Activated CD4-positive, alpha-beta T cell treated with anti-CD3 and anti-CD28 coated beads for 4 hours (primary cell): ENCODE measurements around the gene PDLIM5.
"Not testable (repeated sequence)": the region's sequence is repeated elsewhere in the genome, so short reads cannot be mapped to it uniquely, and the experiment has no call there.

Experiments used
- DNase-seq, 2 donors: peaks; one replicate each; pipeline ENCODE4 v3.0.0-alpha.2; 2020

Gene PDLIM5

DNA sequence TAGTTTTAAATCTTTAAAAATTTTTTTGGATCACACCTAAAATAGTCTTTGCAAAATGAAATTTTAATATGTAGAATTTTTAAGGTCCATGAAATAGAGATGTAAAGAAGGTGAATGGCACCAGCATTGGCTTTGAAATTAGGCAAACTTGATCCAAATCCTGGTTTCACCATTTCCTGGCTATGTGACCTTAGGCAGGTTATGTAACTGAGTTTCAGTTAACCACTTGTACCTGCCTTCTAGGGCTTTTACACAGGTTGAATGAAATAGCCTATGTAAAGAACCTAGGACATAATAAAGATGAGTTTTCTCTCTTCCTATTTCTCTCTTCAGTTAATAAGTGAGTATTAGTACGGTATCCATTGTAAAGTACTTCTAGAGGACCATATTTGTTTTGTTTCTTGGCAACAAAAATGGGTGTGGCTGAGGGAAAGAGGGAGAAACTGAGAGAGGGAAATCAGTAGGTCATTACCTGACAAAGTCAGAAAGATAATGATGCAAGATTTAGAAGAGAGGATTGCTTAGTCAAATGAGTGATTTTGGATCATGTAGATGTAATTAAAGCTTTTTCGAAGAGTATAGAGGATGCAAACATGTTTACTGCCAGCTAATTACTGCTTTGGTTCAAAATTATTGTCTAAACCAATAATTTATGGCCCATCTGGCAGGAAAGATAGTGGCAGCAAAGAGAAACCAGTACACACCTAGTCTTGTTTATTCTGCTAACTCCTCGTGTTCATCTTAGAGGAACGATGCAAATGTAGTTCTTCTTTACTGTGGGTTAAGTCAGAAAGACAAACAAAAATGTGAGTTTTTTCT is 81.9 kb downstream of the PDLIM5 start:
- DNase-seq = no peak

DNA sequence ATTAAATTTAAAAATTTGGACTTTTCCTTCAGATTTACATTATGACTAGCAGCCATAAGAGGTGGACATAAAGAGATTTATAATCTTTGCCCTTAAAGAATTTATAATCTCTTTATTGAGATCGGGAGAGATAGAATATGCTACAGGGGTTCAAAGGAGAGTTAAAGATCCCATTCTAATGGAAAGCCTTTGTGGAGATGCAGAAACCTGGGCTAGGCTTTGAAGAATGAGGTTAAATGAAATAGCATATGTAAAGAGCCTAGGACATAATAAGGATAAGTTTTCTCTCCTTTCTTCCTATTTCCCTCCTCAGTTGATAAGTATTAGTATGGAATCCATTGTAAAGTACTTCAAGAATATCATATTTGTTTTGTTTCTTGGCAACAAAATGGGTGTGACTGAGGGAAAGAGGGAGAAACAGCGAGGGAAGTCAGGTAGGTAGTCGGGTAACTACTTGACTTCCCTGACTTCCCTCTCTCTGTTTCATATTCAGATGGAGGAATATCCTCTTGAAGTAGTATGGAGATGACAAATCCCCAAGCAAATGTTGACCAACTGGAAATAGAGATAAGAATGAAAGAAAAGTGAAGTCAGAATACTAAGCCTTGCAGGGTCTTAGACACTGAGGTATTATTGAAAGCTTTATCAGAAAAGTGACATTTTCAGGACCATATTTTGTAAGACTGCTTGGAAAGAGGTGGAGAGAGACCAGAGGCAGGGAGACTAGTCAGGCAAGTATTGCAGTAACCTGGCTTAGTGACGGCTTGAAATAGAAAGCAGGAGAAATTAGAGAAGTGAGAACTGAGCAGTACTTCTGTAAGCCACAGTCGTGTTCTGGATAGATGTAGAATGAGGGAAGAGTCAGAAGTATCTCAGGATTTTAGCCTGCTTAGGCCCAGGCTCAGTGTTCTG is 82.9 kb downstream of the PDLIM5 start:
- no peak for DNase-seq

DNA sequence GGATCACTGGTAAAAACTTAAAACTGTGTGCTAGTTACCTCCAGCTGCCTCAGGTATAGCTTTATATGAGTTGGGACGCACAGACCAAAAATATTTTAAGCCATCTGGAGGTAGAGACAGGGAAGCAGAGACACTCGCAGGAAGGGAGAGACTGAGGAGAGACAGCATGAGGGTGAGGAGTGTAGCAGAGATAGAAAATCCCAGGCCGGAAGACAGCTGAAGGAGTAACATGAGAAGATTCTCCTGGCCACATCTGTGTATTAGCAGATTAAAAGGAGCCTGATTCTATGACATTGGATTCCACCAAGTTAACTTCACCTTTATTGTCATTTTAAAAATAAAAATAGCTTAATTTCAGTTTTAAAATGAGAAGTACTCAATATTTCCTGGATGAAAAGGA is 84.3 kb downstream of the PDLIM5 start:
- DNase-seq = no peak

DNA sequence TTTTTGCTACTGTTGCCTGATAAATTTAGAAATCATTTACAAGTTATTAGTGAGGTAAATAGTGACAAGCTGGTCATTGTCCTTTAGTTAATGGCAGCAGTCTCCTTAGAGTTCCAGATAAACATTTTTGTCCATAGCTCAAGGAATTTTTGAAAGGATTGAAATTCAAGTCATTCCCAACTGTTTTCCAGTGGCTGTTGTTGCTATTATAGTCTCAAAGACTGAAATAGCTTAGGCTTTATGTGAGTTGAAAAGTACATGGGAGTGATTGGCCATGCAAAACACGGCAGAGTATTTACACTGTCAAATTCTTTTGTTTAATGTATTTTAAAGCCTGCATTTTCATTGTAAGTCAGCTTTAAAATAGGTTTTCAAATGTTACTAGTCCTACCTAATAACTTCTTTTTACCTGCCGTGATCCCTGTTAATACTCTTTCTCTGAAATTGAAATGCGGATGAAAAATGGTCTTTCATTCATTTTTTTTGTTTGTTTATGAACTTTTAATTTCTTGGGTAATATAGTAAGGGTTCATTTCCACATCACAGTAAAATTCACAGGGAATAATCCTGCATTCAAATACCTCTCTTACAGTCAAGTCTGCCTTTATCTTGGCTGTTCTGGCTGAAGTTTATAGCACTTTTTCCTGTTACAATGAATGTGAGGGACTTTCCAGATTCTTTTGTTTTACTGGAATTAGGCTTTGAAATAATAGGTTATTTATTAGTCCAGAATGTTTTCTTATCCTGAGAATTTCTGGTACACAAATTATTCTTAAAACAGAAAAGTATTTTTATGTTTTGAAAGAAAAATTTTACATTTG is 85.1 kb downstream of the PDLIM5 start:
- no peak for DNase-seq

DNA sequence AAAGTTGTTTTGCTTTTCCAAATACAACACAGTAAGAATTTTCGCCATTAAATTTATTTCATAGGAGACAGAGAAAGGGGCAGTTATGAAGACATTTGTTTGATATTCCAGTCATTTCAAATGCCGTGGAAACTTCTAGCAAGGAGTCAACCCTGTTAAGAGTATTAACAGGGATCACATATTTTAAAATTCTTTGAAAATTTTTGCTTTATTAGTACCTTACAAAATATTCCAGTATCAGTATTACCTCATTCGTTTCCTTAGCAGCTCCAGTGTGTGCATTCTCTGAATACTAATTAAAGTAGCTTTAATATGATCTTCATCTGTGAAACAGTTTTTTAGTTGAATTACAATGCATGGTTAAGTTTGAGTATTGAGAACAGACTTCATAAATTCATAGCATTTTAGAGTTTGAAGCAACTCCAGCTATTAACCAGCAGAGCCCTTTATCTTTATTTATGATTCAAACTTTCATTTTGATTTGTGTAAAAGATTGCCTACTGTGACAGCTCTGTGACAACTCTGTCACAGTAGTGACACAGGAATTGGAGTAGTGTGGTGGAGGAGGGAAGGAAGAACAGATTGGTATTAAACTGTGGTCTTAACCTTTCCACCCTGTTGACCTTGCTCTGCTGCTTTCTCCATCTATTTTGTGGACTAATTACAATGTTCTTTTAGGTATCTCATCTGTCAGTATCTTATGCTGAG is 86.3 kb downstream of the PDLIM5 start:
- DNase-seq = no peak

DNA sequence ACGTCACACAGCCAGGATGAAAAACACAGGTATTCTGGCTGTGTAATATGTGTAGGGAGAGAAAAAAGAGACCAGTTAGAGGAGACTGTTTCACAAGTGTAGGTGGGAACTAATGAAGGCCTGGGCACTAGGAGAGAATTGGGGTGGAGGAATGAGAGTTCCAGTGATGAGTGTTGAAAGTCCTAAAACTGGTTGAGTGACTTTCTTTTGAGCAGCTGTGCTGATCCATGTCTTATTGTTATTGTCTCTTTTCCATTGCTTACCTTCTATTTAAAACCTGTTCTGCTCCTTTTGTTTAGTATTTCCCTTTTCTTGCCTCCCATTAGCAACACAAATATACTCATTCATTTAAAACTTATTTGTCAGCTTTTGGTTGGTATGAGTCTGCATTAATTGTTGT is 88.7 kb downstream of the PDLIM5 start:
- no peak for DNase-seq

DNA sequence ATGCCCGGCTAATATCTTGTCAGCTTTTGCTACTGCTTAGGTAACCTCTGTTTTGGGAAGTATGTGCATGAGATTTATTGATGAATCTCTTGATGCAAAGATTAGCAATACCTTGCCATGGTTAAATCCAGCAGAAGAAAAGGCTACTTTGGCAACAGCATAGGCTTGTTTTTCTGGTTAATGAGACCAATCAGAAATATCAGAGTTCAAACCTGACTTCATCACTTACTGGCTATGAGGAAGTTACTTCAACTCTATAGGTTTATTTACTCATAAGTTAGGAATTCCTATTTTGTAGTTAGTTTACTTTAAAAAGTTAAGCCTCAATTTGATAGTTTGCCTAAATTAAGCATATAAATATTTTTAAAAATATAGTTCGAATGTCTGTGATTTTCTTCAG is 93.1 kb downstream of the PDLIM5 start:
- DNase-seq = no peak

DNA sequence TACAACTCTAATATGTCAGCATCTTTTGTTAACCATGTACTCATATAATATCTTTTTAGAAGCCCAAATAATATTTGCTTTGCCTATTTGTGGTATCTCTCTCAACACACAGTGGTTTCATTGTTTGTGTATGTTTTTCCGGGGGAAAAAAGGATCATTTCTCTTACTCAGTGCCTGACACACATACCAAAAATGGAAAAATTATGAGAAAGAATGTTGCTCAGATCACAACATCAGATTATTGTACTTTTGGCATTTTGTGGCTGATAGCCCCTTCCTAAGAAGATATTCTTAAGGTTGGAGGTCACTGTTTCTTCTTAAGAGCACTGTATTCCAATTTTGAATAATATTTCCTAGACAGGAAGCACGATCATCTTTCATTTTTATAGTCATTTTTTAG is 93.6 kb downstream of the PDLIM5 start:
- DNase-seq = no peak

DNA sequence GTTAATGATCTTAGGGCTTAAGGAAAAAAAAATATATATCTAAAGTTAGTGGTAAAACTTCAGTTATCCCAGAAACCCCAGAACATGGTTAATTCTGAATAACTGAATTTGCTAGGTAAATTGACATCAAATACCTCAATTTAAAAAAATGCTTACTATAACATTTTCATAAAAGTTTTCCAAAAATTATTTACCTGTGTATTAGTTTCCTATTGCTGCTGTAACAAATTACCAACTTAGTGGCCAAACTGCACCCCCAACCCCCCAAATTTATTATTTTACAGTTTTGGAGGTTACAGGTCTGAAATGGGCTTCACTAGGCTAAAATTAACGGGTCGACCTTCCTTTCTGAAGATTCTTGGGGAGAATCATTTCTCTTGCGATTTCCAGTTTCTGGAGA is 95.2 kb downstream of the PDLIM5 start:
- DNase-seq = no peak

DNA sequence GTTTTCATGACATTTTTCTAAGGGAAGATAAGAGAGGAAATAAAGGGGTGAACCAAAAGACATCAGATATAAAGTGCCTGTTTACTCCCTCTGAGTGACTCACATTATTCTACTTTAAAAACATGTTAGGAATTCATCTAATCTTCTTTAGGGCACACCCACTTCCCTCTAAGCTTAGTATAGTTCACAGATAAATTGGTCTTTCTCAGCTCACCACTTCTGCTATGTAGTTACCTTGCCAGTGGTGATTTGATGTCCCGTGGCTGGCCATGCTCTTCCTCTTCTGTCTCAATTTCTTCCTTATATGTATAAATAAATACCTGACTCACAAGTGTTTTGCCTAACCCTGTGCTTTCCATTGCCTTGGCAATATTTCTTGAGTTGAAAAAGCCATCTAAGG is 96.8 kb downstream of the PDLIM5 start:
- no peak for DNase-seq

DNA sequence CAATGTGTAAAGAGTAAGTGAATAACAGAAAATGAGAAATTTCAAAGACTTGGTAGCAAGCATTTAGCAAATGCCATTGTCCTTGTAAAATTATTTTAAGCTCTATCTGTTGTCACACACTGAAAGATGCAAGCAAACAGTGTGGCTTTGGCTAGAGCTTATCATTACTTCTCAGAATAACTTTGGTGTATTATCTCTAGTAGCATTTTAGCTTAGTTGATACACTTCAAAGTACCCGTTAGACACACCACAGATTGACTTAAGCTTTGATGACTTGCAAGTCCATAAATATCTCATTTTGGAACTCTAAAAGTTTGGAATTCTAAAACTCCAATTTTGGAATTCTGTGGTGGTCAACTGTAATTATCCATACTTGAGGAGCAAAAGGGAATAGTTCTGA is 98.6 kb downstream of the PDLIM5 start:
- no peak for DNase-seq

DNA sequence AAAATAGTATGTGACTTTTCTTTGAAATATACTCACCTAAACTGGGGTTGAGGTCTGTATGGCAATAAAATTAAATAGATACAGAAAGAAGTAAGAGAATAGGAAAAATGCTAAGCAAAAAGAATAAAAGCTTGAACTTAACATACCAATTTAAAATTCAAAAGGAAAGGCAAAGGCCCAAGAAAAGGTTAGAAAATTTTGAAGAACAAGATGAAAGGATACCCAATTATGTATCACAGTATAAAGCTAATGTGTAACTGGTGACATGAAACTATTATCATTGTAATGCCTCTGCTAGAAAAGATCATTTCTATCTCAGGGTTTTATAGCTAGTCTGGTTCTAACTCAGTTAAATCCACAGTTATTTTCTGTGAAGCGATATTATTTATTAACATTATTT is 99.1 kb downstream of the PDLIM5 start:
- no peak for DNase-seq

DNA sequence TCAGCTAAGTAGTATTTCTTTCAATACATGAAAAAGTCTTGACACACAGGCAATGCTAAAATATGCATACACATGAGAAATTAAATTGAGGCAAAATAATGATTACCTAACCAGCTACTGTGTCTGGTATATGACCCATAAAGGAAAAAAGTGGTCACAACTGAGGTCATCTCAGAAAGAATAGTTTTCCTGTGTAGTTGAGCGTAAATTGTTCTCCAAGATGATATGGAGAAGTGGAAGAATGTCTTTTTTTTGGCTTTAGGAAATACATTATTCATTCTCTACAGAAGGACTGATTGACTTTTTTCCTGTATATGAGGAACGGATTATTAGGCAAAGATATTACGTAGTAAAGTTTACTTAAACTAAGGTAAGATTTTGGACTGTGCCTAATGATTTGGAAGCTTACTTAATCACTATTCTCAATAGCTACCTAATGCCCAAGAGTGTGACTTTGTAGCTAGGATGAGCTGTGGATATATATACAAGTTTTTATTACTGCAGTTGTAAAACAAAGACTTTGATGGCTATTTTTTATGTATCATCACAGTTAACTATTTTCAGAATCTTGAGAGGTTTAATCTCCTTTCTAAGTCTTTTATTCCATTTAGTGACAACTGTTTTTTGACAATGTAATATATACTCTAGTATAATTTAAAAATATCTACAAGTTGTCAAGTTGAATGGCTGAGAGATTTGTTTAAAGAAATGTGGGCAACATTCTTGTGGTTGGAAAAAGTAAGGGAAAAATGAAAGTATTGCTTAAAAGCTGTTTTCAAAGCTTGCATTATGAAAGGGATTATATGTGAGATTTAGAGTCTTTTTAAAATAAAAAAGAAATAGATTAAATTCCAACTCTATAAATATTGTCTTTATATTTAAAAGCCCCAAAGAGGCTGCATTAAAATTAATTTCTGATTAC is 100.2 kb downstream of the PDLIM5 start:
- no peak for DNase-seq

DNA sequence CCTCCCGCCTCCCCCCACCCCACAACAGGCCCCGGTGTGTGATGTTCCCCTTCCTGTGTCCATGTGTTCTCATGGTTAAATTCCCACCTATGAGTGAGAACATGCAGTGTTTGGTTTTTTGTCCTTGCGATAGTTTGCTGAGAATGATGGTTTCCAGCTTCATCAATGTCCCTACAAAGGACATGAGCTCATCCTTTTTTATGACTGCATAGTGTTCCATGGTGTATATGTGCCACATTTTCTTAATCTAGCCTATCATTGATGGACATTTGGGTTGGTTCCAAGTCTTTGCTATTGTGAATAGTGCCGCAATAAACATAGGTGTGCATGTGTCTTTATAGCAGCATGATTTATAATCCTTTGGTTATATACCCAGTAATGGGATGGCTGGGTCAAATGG is 104.3 kb downstream of the PDLIM5 start:
- not testable (repeated sequence) for DNase-seq

DNA sequence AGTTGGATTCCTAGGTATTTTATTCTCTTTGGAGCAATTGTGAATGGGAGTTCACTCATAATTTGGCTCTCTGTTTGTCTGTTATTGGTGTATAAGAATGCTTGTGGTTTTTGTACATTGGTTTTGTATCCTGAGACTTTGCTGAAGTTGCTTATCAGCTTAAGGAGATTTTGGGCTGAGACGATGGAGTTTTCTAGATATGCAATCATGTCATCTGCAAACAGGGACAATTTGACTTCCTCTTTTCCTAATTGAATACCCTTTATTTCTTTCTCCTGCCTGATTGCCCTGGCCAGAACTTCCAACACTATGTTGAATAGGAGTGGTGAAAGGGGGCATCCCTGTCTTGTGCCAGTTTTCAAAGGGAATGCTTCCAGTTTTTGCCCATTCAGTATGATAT is 105.9 kb downstream of the PDLIM5 start:
- not testable (repeated sequence) for DNase-seq

DNA sequence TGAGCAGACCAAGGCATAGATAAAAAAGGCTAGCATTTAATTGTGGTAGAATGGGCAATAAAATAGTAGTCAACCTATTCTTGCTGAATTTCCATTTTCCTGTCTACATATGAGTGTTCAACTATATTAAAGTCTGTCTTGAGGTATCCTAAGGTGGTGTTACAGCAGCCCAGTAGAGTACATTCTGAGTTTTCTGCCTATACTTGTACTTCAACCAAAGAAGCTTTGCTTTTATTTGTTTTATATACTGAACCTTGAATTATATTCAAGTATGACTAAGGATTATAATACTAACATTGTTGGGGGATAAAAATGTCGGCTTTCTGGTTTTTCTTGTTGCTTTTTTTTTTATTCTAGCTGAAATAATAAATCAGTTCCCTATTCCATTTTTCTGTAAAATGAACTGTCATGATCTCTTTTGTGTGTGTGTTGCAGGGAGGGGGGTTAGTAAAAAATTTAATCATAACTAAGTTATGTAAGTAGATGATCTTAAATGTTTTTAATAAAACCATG is 106.7 kb downstream of the PDLIM5 start:
- no peak for DNase-seq

DNA sequence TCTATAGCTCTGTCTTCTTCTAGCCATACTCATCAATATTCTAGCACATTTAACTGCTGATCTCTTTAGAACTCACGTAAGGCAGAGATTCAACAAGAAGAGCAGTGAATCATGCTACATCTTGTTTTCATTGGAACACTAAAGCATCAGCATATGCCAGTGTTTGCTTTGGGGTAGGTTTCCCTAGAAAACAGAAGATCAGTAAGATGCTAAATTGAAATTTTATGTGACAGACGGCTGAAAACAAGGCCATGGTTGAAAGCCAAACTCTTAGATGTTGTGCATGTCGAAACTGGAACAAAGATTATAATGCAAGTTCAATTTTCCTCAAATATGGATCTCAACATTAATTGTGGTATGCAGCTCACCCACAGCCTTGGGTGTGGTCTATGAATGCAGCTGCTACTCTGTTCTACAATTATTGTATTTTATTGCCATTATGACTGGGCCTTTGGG is 107.6 kb downstream of the PDLIM5 start:
- DNase-seq = no peak

DNA sequence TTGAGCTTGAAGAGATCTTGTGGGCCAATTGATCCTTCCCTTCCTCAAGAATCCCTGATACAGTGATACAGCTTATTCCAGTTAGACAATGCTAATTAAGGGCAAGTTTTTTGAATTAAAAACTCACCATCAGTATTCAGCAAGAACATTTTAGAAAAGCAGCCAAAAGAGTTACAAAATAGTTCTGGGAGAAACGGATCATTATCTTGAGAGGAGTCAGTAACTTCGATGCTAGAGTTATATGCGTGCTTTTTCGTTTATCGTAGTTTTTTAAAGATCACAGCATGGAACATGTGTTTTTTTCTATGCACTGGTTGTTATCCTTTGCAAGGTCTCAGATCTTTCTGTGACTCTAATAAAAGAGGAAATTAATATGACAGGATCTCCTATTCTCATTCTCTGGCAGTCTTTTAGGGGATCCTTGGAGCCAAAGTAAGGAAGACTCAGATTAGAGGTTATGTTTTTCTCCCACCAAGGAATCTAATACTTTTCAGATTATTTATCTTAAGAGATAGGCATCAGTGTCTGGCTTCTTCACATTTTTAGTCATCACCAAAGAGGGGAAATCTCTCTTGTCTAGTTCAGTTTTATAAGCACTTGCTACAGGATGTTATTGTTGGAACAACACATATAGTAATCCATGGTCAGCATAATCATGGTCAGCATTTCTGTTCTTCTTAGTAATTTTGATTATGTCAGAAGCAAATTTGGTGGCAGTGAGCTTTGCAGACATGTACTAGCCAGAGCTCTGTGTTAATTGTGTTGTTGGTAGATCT is 109.7 kb downstream of the PDLIM5 start:
- DNase-seq = no peak

DNA sequence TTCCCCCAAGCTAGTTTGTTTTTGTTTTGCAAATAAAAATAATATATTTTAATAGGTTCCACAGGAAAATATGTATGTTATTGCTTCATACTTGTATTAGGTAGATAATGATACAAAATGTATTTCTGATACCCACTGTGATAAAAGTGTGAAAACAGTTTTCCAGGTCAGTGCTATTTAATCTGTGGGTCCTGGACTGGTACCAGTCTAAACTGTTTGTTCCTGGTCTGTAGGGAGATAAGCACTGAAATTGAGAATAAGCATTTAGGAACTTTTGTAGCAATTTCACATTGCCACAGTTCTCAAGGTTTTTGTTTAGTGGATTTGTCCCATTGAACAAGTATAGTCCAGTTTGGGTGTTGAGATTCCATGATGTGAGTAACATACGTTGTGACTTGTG is 110.5 kb downstream of the PDLIM5 start:
- no peak for DNase-seq

DNA sequence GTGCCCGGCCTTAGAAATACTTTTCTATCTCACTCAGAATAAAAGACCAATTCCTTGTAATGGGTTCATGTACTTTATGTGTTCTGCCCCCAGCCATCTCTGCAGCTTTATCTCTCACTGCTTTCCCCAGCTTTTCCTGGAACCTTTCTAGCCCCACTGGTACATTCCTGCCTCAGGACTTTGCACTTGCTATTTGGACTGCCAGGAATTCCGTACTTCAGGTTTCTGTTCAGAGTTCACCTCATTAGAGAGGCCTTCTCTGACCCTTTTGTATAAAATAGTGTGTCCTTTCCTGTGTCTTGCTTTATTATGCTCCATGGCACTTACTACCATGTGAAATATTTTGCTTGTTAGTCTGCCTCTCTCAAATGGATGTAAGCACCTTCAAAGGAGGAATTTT is 112.5 kb downstream of the PDLIM5 start:
- DNase-seq = no peak
